Type B pancreatic cell (in vitro differentiated cells): ENCODE measurements around the gene SCN11A. TPM values are rescaled to one million over a fixed set of nuclear protein-coding genes. Genes with fewer than 3 reads are reported as not detected.

Experiments
- DNase-seq: peaks from one replicate; pipeline ENCODE4 v3.0.0; 2021; ENCODE audit warnings: mixed read lengths; ENCODE audit not compliant: unreplicated experiment; ENCODE audit errors: extremely low spot score
- H3K27ac Mint-ChIP-seq: 2 replicates; pipeline ENCODE4 v1.8.0; 2021; ENCODE audit warnings: mild to moderate bottlenecking, mixed read lengths
- H3K27me3 Mint-ChIP-seq: 2 replicates; pipeline ENCODE4 v1.8.0; 2021; ENCODE audit warnings: mixed read lengths
- H3K36me3 Mint-ChIP-seq: 2 replicates; pipeline ENCODE4 v1.8.0; 2021; ENCODE audit warnings: mixed read lengths
- H3K4me1 Mint-ChIP-seq: one replicate; pipeline ENCODE4 v1.8.0; 2021; ENCODE audit warnings: mixed read lengths; ENCODE audit not compliant: unreplicated experiment
- H3K4me3 Mint-ChIP-seq: 2 replicates; pipeline ENCODE4 v1.8.0; 2021; ENCODE audit warnings: mild to moderate bottlenecking, mixed read lengths
- H3K9me3 Mint-ChIP-seq: 2 replicates; pipeline ENCODE4 v1.8.0; 2021; ENCODE audit warnings: mixed read lengths
- CTCF ChIP-seq: fragments of 200-600 bp; sonication (generic); conservative IDR thresholded peaks from 2 replicates; pipeline ENCODE4 v1.5.0; 2021; ENCODE audit warnings: antibody characterized with exemption, mild to moderate bottlenecking
- total RNA-seq: library from RNA; stranded (reverse); gene quantifications from 2 replicates; pipeline ENCODE4 v1.2.1, GENCODE V29; 2021; ENCODE audit warnings: low replicate concordance

SCN11A gene
- total RNA-seq, 1 donor from 2014 or later: 1.4 TPM

- no peaks in the 10 kb centered on the region for H3K27me3 Mint-ChIP-seq
- no peak for TF ChIP-seq CTCF
- H3K27ac Mint-ChIP-seq: no peak overlapping the region
- DNase-seq: no peak
- no peaks in the 10 kb centered on the region for H3K9me3 Mint-ChIP-seq
- H3K4me3 Mint-ChIP-seq: no peak overlapping the region
- H3K4me1 Mint-ChIP-seq: no peaks in the 10 kb centered on the region
- peaks cover 18% of the 10 kb centered on the region for H3K36me3 Mint-ChIP-seq
Measured at GRCh38 chr3:39098473-39099000, 46.8 kb upstream of the SCN11A start.

- no peak for TF ChIP-seq CTCF
- Mint-ChIP-seq H3K4me3 (no peak overlapping the region), H3K4me1 (no peaks in the 10 kb centered on the region), H3K9me3 (no peaks in the 10 kb centered on the region), H3K27ac (peak overlapping the region; percentile 48), H3K36me3 (peaks cover 18% of the 10 kb centered on the region), H3K27me3 (no peaks in the 10 kb centered on the region)
- DNase-seq: no peak
Measured at GRCh38 chr3:39097716-39098472, 46.1 kb upstream of the SCN11A start.

GRCh38 chr3:39096775-39097174 lies 45.0 kb upstream of the SCN11A start:
- Mint-ChIP-seq H3K27me3 (no peaks in the 10 kb centered on the region), H3K4me1 (no peaks in the 10 kb centered on the region), H3K4me3 (no peak overlapping the region), H3K27ac (peak overlapping the region; percentile 17), H3K9me3 (no peaks in the 10 kb centered on the region), H3K36me3 (peaks cover 19% of the 10 kb centered on the region)
- no peak for DNase-seq
- TF ChIP-seq CTCF: no peak

- Mint-ChIP-seq H3K4me1 (no peaks in the 10 kb centered on the region), H3K27ac (no peak overlapping the region), H3K9me3 (no peaks in the 10 kb centered on the region), H3K27me3 (no peaks in the 10 kb centered on the region), H3K4me3 (no peak overlapping the region), H3K36me3 (peaks cover 19% of the 10 kb centered on the region)
- no peak for DNase-seq
- no peak for TF ChIP-seq CTCF
Measured at GRCh38 chr3:39095778-39096177, 44.0 kb upstream of the SCN11A start.

- Mint-ChIP-seq H3K27ac (no peak overlapping the region), H3K4me3 (no peak overlapping the region)
Measured at GRCh38 chr3:39094851-39095677, 43.3 kb upstream of the SCN11A start.

More at GRCh38 chr3:39094851-39095677, 43.3 kb upstream of the SCN11A start:
- no peaks in the 10 kb centered on the region for H3K9me3 Mint-ChIP-seq
- no peak for DNase-seq
- peaks cover 24% of the 10 kb centered on the region for H3K36me3 Mint-ChIP-seq
- no peaks in the 10 kb centered on the region for H3K4me1 Mint-ChIP-seq
- no peaks in the 10 kb centered on the region for H3K27me3 Mint-ChIP-seq
- no peak for TF ChIP-seq CTCF
